ENCODE data around the gene ADGRD1.

The ADGRD1 gene

GRCh38 chr12:130967636-130968035 is 13.9 kb downstream of the ADGRD1 start:
- FAIRE-seq, result no peak

GRCh38 chr12:130968611-130969010 is 14.9 kb downstream of the ADGRD1 start:
- FAIRE-seq, result no peak

- no peak for FAIRE-seq
Measured at GRCh38 chr12:130969223-130969622, 15.5 kb downstream of the ADGRD1 start.

- FAIRE-seq, result no peak
Measured at GRCh38 chr12:130970165-130970907, 16.6 kb downstream of the ADGRD1 start.

GRCh38 chr12:130970908-130971233 is 17.2 kb downstream of the ADGRD1 start:
- FAIRE-seq, result no peak

- no peak for FAIRE-seq
Measured at GRCh38 chr12:130971925-130972585, 18.3 kb downstream of the ADGRD1 start.

- no peak for FAIRE-seq
Measured at GRCh38 chr12:130972586-130972950, 18.9 kb downstream of the ADGRD1 start.

GRCh38 chr12:130973109-130973508 is 19.4 kb downstream of the ADGRD1 start:
- FAIRE-seq, result no peak

GRCh38 chr12:130973906-130974305 is 20.2 kb downstream of the ADGRD1 start:
- no peak for FAIRE-seq

- no peak for FAIRE-seq
Measured at GRCh38 chr12:130975116-130975515, 21.4 kb downstream of the ADGRD1 start.

GRCh38 chr12:130976171-130976720 is 22.5 kb downstream of the ADGRD1 start:
- no peak for FAIRE-seq

GRCh38 chr12:130977046-130977742 is 23.5 kb downstream of the ADGRD1 start:
- no peak for FAIRE-seq

- no peak for FAIRE-seq
Measured at GRCh38 chr12:130977743-130978095, 24.0 kb downstream of the ADGRD1 start.

- no peak for FAIRE-seq
Measured at GRCh38 chr12:130978785-130979184, 25.1 kb downstream of the ADGRD1 start.

- FAIRE-seq, result no peak
Measured at GRCh38 chr12:130981074-130981742, 27.5 kb downstream of the ADGRD1 start.

GRCh38 chr12:130981911-130982310 is 28.2 kb downstream of the ADGRD1 start:
- no peak for FAIRE-seq

- FAIRE-seq, result no peak
Measured at GRCh38 chr12:130982565-130983225, 29.0 kb downstream of the ADGRD1 start.

- no peak for FAIRE-seq
Measured at GRCh38 chr12:130983328-130984017, 29.8 kb downstream of the ADGRD1 start.

GRCh38 chr12:130984183-130985058 is 30.7 kb downstream of the ADGRD1 start:
- FAIRE-seq, result no peak

- FAIRE-seq, result no peak
Measured at GRCh38 chr12:130987151-130987931, 33.6 kb downstream of the ADGRD1 start.
